ENCODE measurements around the gene NFIX. TPM values are rescaled to one million over a fixed set of nuclear protein-coding genes. Genes with fewer than 3 reads are reported as not detected.

The NFIX gene
- total RNA-seq, 2 donors from 2014 or later = 70.9 to 73.8 TPM

GRCh38 chr19:13072188-13072908 lies 77.1 kb downstream of the NFIX start:
- H3K4me3 ChIP-seq = no peak overlapping the region
- no peaks in the 10 kb centered on the region for H3K9me3 ChIP-seq
- no peaks in the 10 kb centered on the region for H3K27me3 ChIP-seq
- DNase-seq = no peak
- no peak for TF ChIP-seq CTCF (IDR thresholded peaks at IDR 0.05)
- no peaks in the 10 kb centered on the region for H3K4me1 ChIP-seq
- H3K9ac ChIP-seq (ENCODE audit: low read depth in 2 of 2, low read length in 2 of 2) = no peak overlapping the region
- no peak overlapping the region for H3K27ac ChIP-seq
- no peaks in the 10 kb centered on the region for H3K36me3 ChIP-seq
- intact Hi-C loops (cut with DNase I) = no loop called here

DNA sequence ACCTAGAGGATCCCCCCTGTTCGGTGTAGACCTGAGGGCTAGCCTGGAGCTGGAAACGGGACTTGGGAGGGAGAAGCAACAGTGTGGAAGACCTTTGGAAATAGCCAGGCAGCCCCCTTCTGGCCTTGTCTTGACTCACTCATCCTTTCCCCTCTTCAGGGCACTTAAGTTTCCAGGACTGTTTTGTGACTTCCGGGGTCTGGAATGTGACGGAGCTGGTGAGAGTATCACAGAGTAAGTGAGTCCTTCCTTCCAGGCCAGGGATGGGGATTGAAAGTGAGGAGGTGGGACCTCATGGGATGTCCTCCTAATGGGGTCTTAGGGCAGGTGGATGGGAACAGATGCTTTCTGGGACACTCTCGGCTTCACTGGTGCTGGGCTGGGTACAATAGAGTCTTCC lies 78.0 kb downstream of the NFIX start:
- Histone ChIP-seq H3K9ac (ENCODE audit: low read depth in 2 of 2, low read length in 2 of 2) (no peak overlapping the region), H3K9me3 (no peaks in the 10 kb centered on the region), H3K27ac (no peak overlapping the region), H3K4me3 (no peak overlapping the region), H3K27me3 (no peaks in the 10 kb centered on the region), H3K4me1 (peaks cover 1% of the 10 kb centered on the region), H3K36me3 (no peaks in the 10 kb centered on the region)
- TF ChIP-seq CTCF (IDR thresholded peaks at IDR 0.05) = no peak
- no peak for DNase-seq
- intact Hi-C loops (cut with DNase I) = no loop called here

DNA sequence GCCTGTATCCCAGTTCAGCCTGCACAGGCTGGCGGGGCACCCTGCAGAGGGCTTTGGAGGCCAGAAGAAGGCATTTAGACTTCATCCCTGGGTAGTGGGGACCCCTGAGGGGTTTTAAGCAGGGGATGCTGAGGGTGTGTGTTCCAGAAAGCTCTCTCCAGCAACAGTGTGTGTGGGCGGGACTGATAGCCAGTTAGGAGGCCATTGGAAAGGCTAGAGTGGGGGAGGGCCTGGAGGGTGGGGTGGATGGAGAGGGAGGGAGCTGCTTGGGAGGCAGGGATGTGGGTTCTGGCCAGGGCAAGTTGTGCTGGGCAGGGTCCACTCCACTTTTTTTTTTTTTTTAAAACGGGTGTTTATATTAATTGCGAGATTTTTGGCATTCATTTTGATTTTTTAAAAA lies 79.1 kb downstream of the NFIX start:
- no peak for TF ChIP-seq CTCF (IDR thresholded peaks at IDR 0.05)
- no peak for DNase-seq
- H3K36me3 ChIP-seq = no peaks in the 10 kb centered on the region
- peaks cover 13% of the 10 kb centered on the region for H3K4me1 ChIP-seq
- no peak overlapping the region for H3K4me3 ChIP-seq
- no peaks in the 10 kb centered on the region for H3K9me3 ChIP-seq
- no peak overlapping the region for H3K9ac ChIP-seq (ENCODE audit: low read depth in 2 of 2, low read length in 2 of 2)
- intact Hi-C loops (cut with DNase I) = no loop called here
- H3K27ac ChIP-seq = no peak overlapping the region
- H3K27me3 ChIP-seq = no peaks in the 10 kb centered on the region

DNA sequence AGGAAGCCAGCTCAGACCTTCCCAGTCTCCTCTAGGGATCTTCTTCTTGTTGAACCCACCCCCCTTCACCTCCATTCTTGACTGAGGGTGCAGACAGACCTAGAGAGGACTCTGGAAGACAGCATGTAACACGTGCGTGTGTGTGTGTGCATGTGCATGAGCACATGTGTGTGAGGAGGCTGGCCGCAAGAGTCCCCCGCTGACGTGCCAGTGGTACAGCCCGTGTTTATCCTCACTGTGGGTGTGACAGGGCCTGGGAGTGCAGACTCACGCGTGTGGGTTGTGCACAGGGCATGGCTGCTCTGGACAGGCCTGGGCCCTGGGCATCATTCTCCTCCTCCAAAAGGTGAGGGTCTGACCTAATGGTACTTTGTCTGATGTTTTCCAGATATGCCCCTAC lies 81.0 kb downstream of the NFIX start:
- Histone ChIP-seq H3K27me3 (no peaks in the 10 kb centered on the region), H3K9ac (ENCODE audit: low read depth in 2 of 2, low read length in 2 of 2) (peak overlapping the region in 1 of 2 donors; percentile 21), H3K36me3 (no peaks in the 10 kb centered on the region), H3K9me3 (no peaks in the 10 kb centered on the region), H3K4me1 (peaks cover 18% of the 10 kb centered on the region), H3K27ac (no peak overlapping the region), H3K4me3 (no peak overlapping the region)
- intact Hi-C loops (cut with DNase I) = no loop called here
- no peak for TF ChIP-seq CTCF (IDR thresholded peaks at IDR 0.05)
- no peak for DNase-seq

- H3K27me3 ChIP-seq = no peaks in the 10 kb centered on the region
- H3K9me3 ChIP-seq = no peaks in the 10 kb centered on the region
- intact Hi-C loops (cut with DNase I) = no loop called here
- TF ChIP-seq CTCF (IDR thresholded peaks at IDR 0.05) = no peak
- H3K4me1 ChIP-seq = peaks cover 18% of the 10 kb centered on the region
- no peak overlapping the region for H3K4me3 ChIP-seq
- H3K27ac ChIP-seq = no peak overlapping the region
- no peak for DNase-seq
- H3K9ac ChIP-seq (ENCODE audit: low read depth in 2 of 2, low read length in 2 of 2) = peak overlapping the region in 1 of 2 donors; percentile 21
- no peaks in the 10 kb centered on the region for H3K36me3 ChIP-seq
These were observed 81.5 kb downstream of the NFIX start for GRCh38 chr19:13076787-13077186.

Data from colonic mucosa (tissue), 4 donors.